Measurements from ENCODE around the gene CCNC. TPM values are rescaled to one million over a fixed set of nuclear protein-coding genes. Genes with fewer than 3 reads are reported as not detected.

CCNC gene
- total and polyA plus RNA-seq, 2 experiments from 2014 or later, result 108 to 143 TPM

- ATAC-seq (no peak), DNase-seq (ENCODE audit: low spot score) (peak; percentile 37)
- H4K20me1 ChIP-seq (replicated peaks; ENCODE audit: insufficient read depth), result peaks cover 27% of the 10 kb centered on the region
- H3K9me3 Mint-ChIP-seq, result peaks cover 2% of the 10 kb centered on the region; the same call in 1 of the 3 replicates
- TF ChIP-seq EZH2 (IDR thresholded peaks at IDR 0.05; ENCODE audit: low read depth, unreplicated experiment), result peak; percentile 62
- no peak for TF ChIP-seq POLR2AphosphoS5 (IDR thresholded peaks at IDR 0.05; ENCODE audit: low read depth)
- H3K36me3 Mint-ChIP-seq (ENCODE audit: low read depth), result no peaks in the 10 kb centered on the region
- H3K4me1 ChIP-seq (ENCODE audit: insufficient read depth), result peaks cover 70% of the 10 kb centered on the region
- H3K4me1 Mint-ChIP-seq, result peaks cover 54% of the 10 kb centered on the region
- H3K79me2 ChIP-seq (replicated peaks; ENCODE audit: insufficient read depth), result no peaks in the 10 kb centered on the region
- H3K36me3 ChIP-seq (ENCODE audit: insufficient read depth), result no peaks in the 10 kb centered on the region
- H3K4me3 Mint-ChIP-seq, result no peak overlapping the region; the same call in 2 of the 3 replicates
- H3K27me3 ChIP-seq (ENCODE audit: insufficient read depth), result peaks cover 99% of the 10 kb centered on the region
- H3K27ac Mint-ChIP-seq, result no peak overlapping the region
- no peaks in the 10 kb centered on the region for H3K9me2 ChIP-seq (ENCODE audit: insufficient read depth)
- peaks cover 97% of the 10 kb centered on the region for H3K27me3 Mint-ChIP-seq (ENCODE audit: insufficient read depth, low read depth, poor library complexity)
- H3F3A ChIP-seq (replicated peaks; ENCODE audit: low read depth), result peaks cover 40% of the 10 kb centered on the region
- peak overlapping the region; percentile 13; the same call in 1 of the 2 replicates for H3K4me3 ChIP-seq
- no peak overlapping the region for H3K27ac ChIP-seq (ENCODE audit: low read depth)
- peak overlapping the region; percentile 72 for H3K4me2 ChIP-seq
- no peak overlapping the region for H2AFZ ChIP-seq
Measured at GRCh38 chr6:99611148-99611547, 42.7 kb upstream of the CCNC start.

- DNase-seq (ENCODE audit: low spot score) (no peak), ATAC-seq (no peak)
- peaks cover 3% of the 10 kb centered on the region; the same call in 1 of the 3 replicates for H3K9me3 Mint-ChIP-seq
- H3K4me3 Mint-ChIP-seq, result no peak overlapping the region
- no peaks in the 10 kb centered on the region for H3K36me3 Mint-ChIP-seq (ENCODE audit: low read depth)
- Histone ChIP-seq H3K27me3 (ENCODE audit: insufficient read depth) (peaks cover 99% of the 10 kb centered on the region), H3K4me2 (peak overlapping the region; percentile 72), H3F3A (replicated peaks; ENCODE audit: low read depth) (peaks cover 42% of the 10 kb centered on the region), H3K4me1 (ENCODE audit: insufficient read depth) (peaks cover 70% of the 10 kb centered on the region), H3K27ac (ENCODE audit: low read depth) (no peak overlapping the region), H3K4me3 (no peak overlapping the region), H3K36me3 (ENCODE audit: insufficient read depth) (no peaks in the 10 kb centered on the region), H4K20me1 (replicated peaks; ENCODE audit: insufficient read depth) (peaks cover 38% of the 10 kb centered on the region), H2AFZ (no peak overlapping the region), H3K79me2 (replicated peaks; ENCODE audit: insufficient read depth) (no peaks in the 10 kb centered on the region), H3K9me2 (ENCODE audit: insufficient read depth) (no peaks in the 10 kb centered on the region)
- TF ChIP-seq ZNF331 (CRISPR knock-in tag; IDR thresholded peaks at IDR 0.05; ENCODE audit: low read depth) (no peak), EZH2phosphoT487 (IDR thresholded peaks at IDR 0.05; ENCODE audit: unreplicated experiment) (no peak), JUNB (IDR thresholded peaks at IDR 0.05; ENCODE audit: unreplicated experiment) (no peak)
- TF ChIP-seq, protein P1, sequence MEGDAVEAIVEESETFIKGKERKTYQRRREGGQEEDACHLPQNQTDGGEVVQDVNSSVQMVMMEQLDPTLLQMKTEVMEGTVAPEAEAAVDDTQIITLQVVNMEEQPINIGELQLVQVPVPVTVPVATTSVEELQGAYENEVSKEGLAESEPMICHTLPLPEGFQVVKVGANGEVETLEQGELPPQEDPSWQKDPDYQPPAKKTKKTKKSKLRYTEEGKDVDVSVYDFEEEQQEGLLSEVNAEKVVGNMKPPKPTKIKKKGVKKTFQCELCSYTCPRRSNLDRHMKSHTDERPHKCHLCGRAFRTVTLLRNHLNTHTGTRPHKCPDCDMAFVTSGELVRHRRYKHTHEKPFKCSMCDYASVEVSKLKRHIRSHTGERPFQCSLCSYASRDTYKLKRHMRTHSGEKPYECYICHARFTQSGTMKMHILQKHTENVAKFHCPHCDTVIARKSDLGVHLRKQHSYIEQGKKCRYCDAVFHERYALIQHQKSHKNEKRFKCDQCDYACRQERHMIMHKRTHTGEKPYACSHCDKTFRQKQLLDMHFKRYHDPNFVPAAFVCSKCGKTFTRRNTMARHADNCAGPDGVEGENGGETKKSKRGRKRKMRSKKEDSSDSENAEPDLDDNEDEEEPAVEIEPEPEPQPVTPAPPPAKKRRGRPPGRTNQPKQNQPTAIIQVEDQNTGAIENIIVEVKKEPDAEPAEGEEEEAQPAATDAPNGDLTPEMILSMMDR (conservative IDR thresholded peaks at IDR 0.05; ENCODE audit: low read depth in 2 of 2), result no peak
- peaks cover 97% of the 10 kb centered on the region for H3K27me3 Mint-ChIP-seq (ENCODE audit: insufficient read depth, low read depth, poor library complexity)
- no peak overlapping the region for H3K27ac Mint-ChIP-seq
- peaks cover 56% of the 10 kb centered on the region for H3K4me1 Mint-ChIP-seq
Measured at GRCh38 chr6:99609905-99610489, 41.5 kb upstream of the CCNC start.

DNA sequence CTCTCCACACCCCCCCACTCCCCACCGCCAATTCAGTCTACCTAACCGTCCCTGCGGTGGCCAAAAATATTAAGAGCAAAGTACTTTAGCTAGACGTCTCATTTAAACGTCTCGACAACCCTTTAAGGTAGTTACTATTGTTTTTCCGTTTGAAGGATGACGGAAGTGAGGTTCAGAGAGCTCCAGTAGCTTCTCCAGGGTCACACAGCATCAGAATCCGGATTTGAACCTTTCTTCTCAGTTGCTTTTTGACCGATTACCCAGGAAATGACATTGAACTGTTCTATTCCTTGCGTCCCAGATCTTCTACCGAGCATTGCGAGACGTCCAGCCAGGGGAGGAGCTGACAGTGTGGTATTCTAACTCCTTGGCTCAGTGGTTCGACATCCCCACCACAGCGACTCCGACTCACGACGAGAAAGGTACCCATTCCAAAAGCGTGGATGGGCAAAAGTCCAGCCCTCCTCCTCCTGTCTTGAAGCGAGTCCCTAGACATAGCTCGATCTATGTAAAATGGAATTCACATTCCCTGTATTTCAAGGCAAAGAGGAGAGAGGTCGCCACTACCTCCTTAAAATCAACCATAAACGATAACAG is 40.5 kb upstream of the CCNC start:
- no peak overlapping the region for H2AFZ ChIP-seq
- H3K27ac ChIP-seq (ENCODE audit: low read depth), result no peak overlapping the region
- Mint-ChIP-seq H3K9me3 (peaks cover 3% of the 10 kb centered on the region; the same call in 1 of the 3 replicates), H3K4me1 (peaks cover 61% of the 10 kb centered on the region), H3K27ac (no peak overlapping the region), H3K4me3 (peak overlapping the region; percentile 11; the same call in 1 of the 3 replicates), H3K27me3 (ENCODE audit: insufficient read depth, low read depth, poor library complexity) (peaks cover 97% of the 10 kb centered on the region), H3K36me3 (ENCODE audit: low read depth) (no peaks in the 10 kb centered on the region)
- ATAC-seq (no peak), DNase-seq (ENCODE audit: low spot score) (no peak)
- no peaks in the 10 kb centered on the region for H3K9me2 ChIP-seq (ENCODE audit: insufficient read depth)
- H3K27me3 ChIP-seq (ENCODE audit: insufficient read depth), result peaks cover 99% of the 10 kb centered on the region
- H3K4me1 ChIP-seq (ENCODE audit: insufficient read depth), result peaks cover 77% of the 10 kb centered on the region
- peak overlapping the region; percentile 76 for H3K4me2 ChIP-seq
- peak overlapping the region; percentile 45 for H3K4me3 ChIP-seq
- H3F3A ChIP-seq (replicated peaks; ENCODE audit: low read depth), result peaks cover 49% of the 10 kb centered on the region
- H3K79me2 ChIP-seq (replicated peaks; ENCODE audit: insufficient read depth), result no peaks in the 10 kb centered on the region
- H4K20me1 ChIP-seq (replicated peaks; ENCODE audit: insufficient read depth), result peaks cover 45% of the 10 kb centered on the region
- no peaks in the 10 kb centered on the region for H3K36me3 ChIP-seq (ENCODE audit: insufficient read depth)
- TF ChIP-seq ETS1 (IDR thresholded peaks at IDR 0.05) (no peak), EZH2 (IDR thresholded peaks at IDR 0.05; ENCODE audit: low read depth, unreplicated experiment) (peak; percentile 58), EZH2phosphoT487 (IDR thresholded peaks at IDR 0.05; ENCODE audit: unreplicated experiment) (no peak), POLR2AphosphoS5 (IDR thresholded peaks at IDR 0.05; ENCODE audit: low read depth) (no peak)

Data from GM23338 (cell line).